NB4 (cell line): ENCODE data around the gene SEC16A.

Experiments
- CTCF ChIP-seq: IDR thresholded peaks from one replicate; pipeline ENCODE4 v1.5.1; 2012; ENCODE audit warnings: low read depth, low read length
- MAX ChIP-seq: IDR thresholded peaks from 2 replicates; pipeline ENCODE4 v1.6.1; 2011; ENCODE audit warnings: low read depth, low read length
- MYC ChIP-seq: IDR thresholded peaks from 2 replicates; pipeline ENCODE4 v1.6.1; 2011; ENCODE audit warnings: low read depth, low read length
- POLR2A ChIP-seq: IDR thresholded peaks from 2 replicates; pipeline ENCODE4 v1.6.1; 2011; ENCODE audit warnings: mild to moderate bottlenecking; ENCODE audit not compliant: insufficient read length; ENCODE audit errors: extremely low read depth

GRCh38 chr9:136441681-136442245 lies 41.1 kb downstream of the SEC16A start:
- TF ChIP-seq CTCF (no peak), POLR2A (no peak), MAX (no peak), MYC (no peak)
